Panc1 (cell line): ENCODE data around the gene CENATAC.
A peak's percentile ranks its signal among the peaks of the same experiment; 100 is the strongest.

Source experiments
- CTCF ChIP-seq: fragments of 450-650 bp; IDR thresholded peaks from 2 replicates; pipeline ENCODE4 v1.5.1; 2017; ENCODE audit warnings: mild to moderate bottlenecking
- POLR2AphosphoS5 ChIP-seq: IDR thresholded peaks from 2 replicates; pipeline ENCODE4 v1.6.1; 2012; ENCODE audit warnings: mild to moderate bottlenecking, low read depth, low read length, moderate library complexity
- REST ChIP-seq, 2 experiments: IDR thresholded peaks; 2 replicates each; pipeline ENCODE4 v1.6.1; 2011 to 2012; ENCODE audit warnings: low read depth in 2 of 2, control low read depth in 1 of 2, low read length in 1 of 2, mild to moderate bottlenecking in 1 of 2, moderate library complexity in 1 of 2; ENCODE audit not compliant: insufficient read depth in 1 of 2
- SIN3A ChIP-seq: IDR thresholded peaks from 2 replicates; pipeline ENCODE4 v1.6.1; 2012; ENCODE audit warnings: low read depth, mild to moderate bottlenecking, low read length, moderate library complexity, borderline replicate concordance; ENCODE audit not compliant: insufficient read depth

GRCh38 chr11:118997627-118998387 lies at the start of gene CENATAC:
- TF ChIP-seq CTCF (no peak), POLR2AphosphoS5 (peak; percentile 97), REST (IDR thresholded peaks at IDR 0.05; ENCODE audit: insufficient read depth in 1 of 2, low read depth in 2 of 2, low read length in 1 of 2) (no peak), SIN3A (0 out of 2 replicates have a peak, but pooled peaks have one; percentile 40)
